Activated gamma-delta T cell treated with Interleukin-2 at 50 U/mL for 16 hours (primary cell): ENCODE data around the gene SMARCC1.

Source experiments
- DNase-seq: peaks from one replicate; pipeline ENCODE4 v3.0.0-alpha.2; 2020

SMARCC1 gene

DNA sequence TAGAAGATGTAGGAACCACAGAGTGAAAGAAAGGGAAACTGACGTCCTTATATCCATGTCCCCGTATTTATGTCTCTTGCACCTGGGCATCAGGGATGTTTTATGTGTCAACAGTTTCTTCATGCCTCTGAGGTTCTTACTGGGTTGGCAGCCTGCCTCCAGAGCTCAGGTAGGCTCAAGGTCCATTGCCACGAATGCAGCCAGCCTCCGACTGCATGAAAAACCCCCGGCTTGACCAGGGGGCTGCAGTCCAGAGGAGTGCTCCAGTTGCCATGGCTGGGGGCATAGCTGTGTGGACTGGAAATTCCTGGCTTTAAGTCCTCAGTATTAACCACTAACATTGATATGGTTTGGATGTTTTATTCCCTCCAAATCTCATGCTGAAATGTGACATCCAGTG lies 200.3 kb downstream of the SMARCC1 start:
- no peak for DNase-seq

GRCh38 chr3:47580481-47580880 lies 201.2 kb downstream of the SMARCC1 start:
- no peak for DNase-seq

DNA sequence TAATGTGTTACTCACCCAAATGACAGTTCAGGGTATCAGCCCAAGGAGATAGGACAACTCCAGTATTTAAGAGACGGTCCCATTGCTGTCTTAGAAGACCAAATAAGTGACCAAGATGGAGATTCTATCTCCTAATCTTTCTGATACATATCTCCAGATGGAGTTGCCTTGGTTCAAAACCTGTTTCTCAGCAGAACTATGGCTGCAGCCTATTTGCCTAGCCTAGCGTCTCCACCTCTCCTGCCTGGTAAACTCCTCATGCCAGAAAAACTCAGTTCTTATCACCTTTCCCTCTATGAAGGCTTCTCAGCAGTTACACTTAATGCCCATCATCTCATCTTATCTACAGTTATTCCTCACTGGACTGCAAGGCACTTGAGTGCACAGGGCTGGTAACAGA lies 201.8 kb downstream of the SMARCC1 start:
- DNase-seq: no peak

DNA sequence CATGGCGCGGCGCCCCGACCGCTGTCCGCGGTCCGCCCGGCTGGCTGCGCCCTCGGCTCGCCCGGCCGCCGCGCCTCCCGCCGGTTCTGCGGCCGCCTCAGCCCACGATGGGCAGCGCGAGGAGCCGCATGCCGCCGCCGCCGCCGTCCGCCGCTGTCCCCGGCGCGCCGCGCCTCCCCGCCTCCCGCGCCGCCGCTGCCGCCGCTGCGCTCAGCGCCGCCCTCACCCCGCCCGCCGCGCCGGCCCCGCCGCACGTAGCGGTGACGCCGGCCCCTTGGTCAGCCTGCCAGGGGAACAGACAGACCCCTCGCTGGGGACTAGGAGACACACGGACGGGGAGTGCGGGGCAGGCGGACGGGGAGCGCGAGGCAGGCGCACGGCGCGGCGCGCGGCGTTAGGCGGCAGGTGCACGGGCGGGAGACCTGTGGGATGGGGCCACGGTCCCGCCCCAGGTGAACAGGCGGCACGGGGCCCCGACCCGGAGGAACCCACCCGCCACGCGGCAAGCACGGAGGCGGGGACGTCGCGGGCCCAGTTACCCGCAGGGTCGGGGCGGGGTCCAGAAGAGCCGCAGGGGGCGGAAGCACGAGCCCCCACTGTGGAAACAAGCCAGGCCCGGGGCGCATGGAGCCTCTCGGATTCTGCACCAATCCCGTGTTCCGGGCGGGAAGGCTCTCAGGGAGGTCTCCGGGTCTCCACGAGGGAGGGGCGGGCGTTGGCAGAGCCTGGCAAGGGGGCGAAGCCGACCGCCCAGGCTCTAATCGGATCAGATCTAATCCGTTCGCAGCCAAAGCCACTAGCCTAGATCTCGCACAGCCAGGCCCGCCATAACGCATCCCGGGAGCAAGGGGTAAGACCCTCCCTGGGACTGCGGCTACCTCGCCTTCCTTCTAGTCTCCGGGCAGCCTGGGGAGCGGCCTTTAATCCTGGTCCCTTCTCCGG lies 202.7 kb downstream of the SMARCC1 start, which contains the start of gene CSPG5:
Gene CSPG5, minus strand, starts transcription at position 175 of the 942 bp plus-strand sequence. Its CDS starts 172 bp downstream, at position 3.
- peak; percentile 18 for DNase-seq

GRCh38 chr3:47578119-47578632 lies 203.5 kb downstream of the SMARCC1 start:
- DNase-seq: peak; percentile 27

- no peak for DNase-seq
These were observed 204.0 kb downstream of the SMARCC1 start for GRCh38 chr3:47577583-47578118.

GRCh38 chr3:47573190-47574172 lies 208.2 kb downstream of the SMARCC1 start:
- no peak for DNase-seq

GRCh38 chr3:47571391-47572175 lies 210.1 kb downstream of the SMARCC1 start:
- DNase-seq: no peak

DNA sequence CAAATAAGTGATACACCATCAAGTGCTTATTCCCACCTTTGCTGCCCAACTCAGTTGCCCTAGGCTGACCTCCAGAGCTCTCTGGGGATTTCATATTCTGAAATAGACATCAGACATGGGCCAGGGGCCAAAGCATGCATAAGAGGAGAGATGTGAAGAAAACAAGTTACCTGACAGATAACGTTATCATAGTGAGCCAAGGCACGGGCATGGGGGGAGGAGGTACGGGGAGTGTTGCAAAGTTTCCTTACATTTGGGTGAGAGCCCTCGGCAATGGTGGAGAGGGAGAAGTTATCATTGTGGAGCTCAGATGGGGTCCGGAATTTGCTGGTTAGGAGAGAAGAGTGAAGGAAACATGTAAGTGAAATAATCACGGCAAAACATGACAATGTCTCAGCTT lies 212.8 kb downstream of the SMARCC1 start:
- no peak for DNase-seq

GRCh38 chr3:47567149-47567548 lies 214.5 kb downstream of the SMARCC1 start:
- DNase-seq: no peak

GRCh38 chr3:47566667-47567066 lies 215.0 kb downstream of the SMARCC1 start:
- no peak for DNase-seq

- DNase-seq: no peak
These were observed 215.8 kb downstream of the SMARCC1 start for GRCh38 chr3:47565734-47566550.

GRCh38 chr3:47556351-47556750 lies 225.3 kb downstream of the SMARCC1 start:
- DNase-seq: no peak

DNA sequence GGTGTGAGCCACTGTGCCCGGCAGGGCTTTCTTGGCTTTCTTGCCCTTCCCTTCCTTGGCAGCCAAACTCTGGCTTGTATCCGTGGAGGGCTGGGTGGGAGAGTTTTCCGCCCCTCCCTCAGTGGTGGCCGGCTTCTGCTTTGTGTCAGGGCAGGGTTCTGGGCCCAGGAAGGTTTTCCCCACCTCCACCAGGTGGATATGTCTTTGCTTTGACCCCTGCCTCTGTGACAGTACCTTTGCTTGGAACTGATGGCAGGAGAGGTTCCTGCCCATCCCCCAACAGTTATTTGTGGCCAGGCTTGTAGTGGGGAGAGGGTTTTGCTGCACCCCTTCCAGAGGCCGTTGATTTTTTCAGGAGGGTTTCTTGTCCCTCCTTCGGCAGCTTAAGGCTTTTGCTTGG lies 227.4 kb downstream of the SMARCC1 start:
- no peak for DNase-seq

GRCh38 chr3:47553407-47553806 lies 228.3 kb downstream of the SMARCC1 start:
- no peak for DNase-seq

- no peak for DNase-seq
These were observed 239.1 kb downstream of the SMARCC1 start for GRCh38 chr3:47542471-47543173.

GRCh38 chr3:47541583-47542108 lies 240.0 kb downstream of the SMARCC1 start:
- no peak for DNase-seq

DNA sequence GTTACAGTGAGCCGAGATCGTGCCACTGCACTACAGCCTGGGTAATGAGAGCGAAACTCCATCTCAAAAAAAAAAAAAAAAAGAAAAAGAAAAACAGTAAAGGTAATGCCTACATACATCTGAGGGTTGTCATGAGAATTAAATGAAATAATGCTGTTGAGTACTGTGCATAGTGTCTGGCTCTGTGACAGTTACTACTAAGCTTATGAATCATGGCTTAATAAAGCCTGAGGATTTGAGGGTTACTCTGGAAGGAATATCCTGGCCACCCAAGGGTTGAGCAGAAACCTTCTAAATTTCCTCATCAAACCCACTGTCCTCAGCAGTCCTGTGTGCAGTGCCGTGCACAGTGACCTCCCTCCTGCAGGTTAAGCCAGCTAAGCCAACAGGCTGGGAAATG lies 241.4 kb downstream of the SMARCC1 start:
- no peak for DNase-seq

GRCh38 chr3:47536967-47537366 lies 244.7 kb downstream of the SMARCC1 start:
- DNase-seq: no peak

GRCh38 chr3:47536221-47536891 lies 245.3 kb downstream of the SMARCC1 start:
- no peak for DNase-seq
